HCT116 (cell line): ENCODE results near the gene LYSMD1. TPM values are rescaled to one million over a fixed set of nuclear protein-coding genes. Genes with fewer than 3 reads are reported as not detected.

ENCODE experiments used
- ATAC-seq: fragments of 200-7000 bp; cut with Tn5 transposase; 2 replicates; pipeline ENCODE4 v1.9.1; 2020; ENCODE audit warnings: mild to moderate bottlenecking, moderate library complexity
- BruUV-seq: library from RNA; stranded (reverse); fragments of 400-500 nt; replicated peaks from 2 replicates; lab custom pipeline; 2021; lab: Mats Ljungman, UMichigan
- CTCF ChIA-PET: fragments of 300-600 bp; sonication (Branson Sonifier 250); formaldehyde crosslinking; loops from one replicate; lab custom pipeline; 2021; ENCODE audit warnings: antibody characterized with exemption; lab: Charles Lee
- POLR2A ChIA-PET: fragments of 300-600, 350-600 bp; sonication (Branson Sonifier 250); formaldehyde crosslinking; loops from one replicate; lab custom pipeline; 2021; ENCODE audit warnings: antibody characterized with exemption; lab: Charles Lee
- RAD21 ChIA-PET, 2 experiments: fragments of 300-600 bp; sonication (Branson Sonifier 250); formaldehyde crosslinking; loops; one replicate each; lab custom pipeline; 2023; ENCODE audit warnings: low total read pairs in 2 of 2; ENCODE audit not compliant: uncharacterized antibody in 2 of 2, unreplicated experiment in 2 of 2, low non-redundant PET in 1 of 2; lab: Charles Lee
- DNase-seq: peaks from one replicate; pipeline ENCODE4 v3.0.0-alpha.2; 2010; ENCODE audit warnings: low read depth, low spot score
- H2AFZ ChIP-seq: fragments of 200-600 bp; shearing (Covaris generic), sonication (generic); 2 replicates; pipeline ENCODE4 v1.6.1; 2017; ENCODE audit warnings: low read depth, mixed run types, mixed read lengths, antibody characterized with exemption, low read length; ENCODE audit not compliant: poor library complexity, severe bottlenecking
- H3K27ac ChIP-seq: 2 replicates; pipeline ENCODE4 v1.5.1; 2012; ENCODE audit warnings: low read depth, low read length
- H3K27me3 ChIP-seq: fragments of 200-600 bp; sonication (generic); 2 replicates; pipeline ENCODE4 v1.6.1; 2016; ENCODE audit warnings: mixed run types, low read length, mixed read lengths; ENCODE audit not compliant: insufficient read depth
- H3K36me3 ChIP-seq, 2 experiments: fragments of 200-500 bp in 1 of 2; fragments of 200-600 bp in 1 of 2; sonication (Bioruptor generic) in 1 of 2; sonication (generic) in 1 of 2; 2 replicates each; pipeline versions ENCODE4 v1.5.1 to v1.6.1; 2014 to 2016; ENCODE audit warnings: low read length in 2 of 2, inconsistent platforms in 1 of 2, mixed read lengths in 1 of 2, mixed run types in 1 of 2; ENCODE audit not compliant: insufficient read depth in 2 of 2, control insufficient read depth in 1 of 2
- H3K4me1 ChIP-seq, 2 experiments: fragments of 200-600 bp in 1 of 2; sonication (generic) in 1 of 2; 2 replicates each; pipeline versions ENCODE4 v1.5.1 to v1.6.1; 2012 to 2017; ENCODE audit warnings: low read length in 2 of 2, inconsistent platforms in 1 of 2, mild to moderate bottlenecking in 1 of 2, mixed read lengths in 1 of 2, mixed run types in 1 of 2, moderate library complexity in 1 of 2; ENCODE audit not compliant: insufficient read depth in 2 of 2, control insufficient read depth in 1 of 2
- H3K4me2 ChIP-seq: fragments of 200-600 bp; sonication (generic); 2 replicates; pipeline ENCODE4 v1.6.1; 2017; ENCODE audit warnings: mixed run types, low read length, mixed read lengths
- H3K4me3 ChIP-seq, 2 experiments: fragments of 200-600 bp in 1 of 2; sonication (generic) in 1 of 2; replicated peaks in 1 of 2; 2 replicates each; pipeline ENCODE4 v1.5.1; 2011 to 2016; ENCODE audit warnings: low read length in 2 of 2, control low read depth in 1 of 2, low read depth in 1 of 2, mild to moderate bottlenecking in 1 of 2, mixed read lengths in 1 of 2, mixed run types in 1 of 2
- H3K79me2 ChIP-seq: fragments of 200-600 bp; sonication (generic); 2 replicates; pipeline ENCODE4 v1.6.1; 2017; ENCODE audit warnings: mild to moderate bottlenecking, mixed run types, low read length, moderate library complexity, mixed read lengths; ENCODE audit not compliant: insufficient read depth
- H3K9ac ChIP-seq: fragments of 200-600 bp; sonication (generic); 2 replicates; pipeline ENCODE4 v1.6.1; 2016; ENCODE audit warnings: low read length, mixed read lengths
- H3K9me2 ChIP-seq: fragments of 200-600 bp; sonication (generic), shearing (Covaris generic); 2 replicates; pipeline ENCODE4 v1.6.1; 2017; ENCODE audit warnings: mixed run types, mild to moderate bottlenecking, moderate library complexity; ENCODE audit not compliant: insufficient read depth
- H3K9me3 ChIP-seq, 2 experiments: fragments of 200-500 bp in 1 of 2; fragments of 200-600 bp in 1 of 2; sonication (Bioruptor generic) in 1 of 2; sonication (generic) in 1 of 2; 2 replicates each; pipeline ENCODE4 v1.6.1; 2014 to 2017; ENCODE audit warnings: low read length in 2 of 2, mixed read lengths in 2 of 2, inconsistent platforms in 1 of 2, low read depth in 1 of 2, mild to moderate bottlenecking in 1 of 2, mixed run types in 1 of 2, moderate library complexity in 1 of 2; ENCODE audit not compliant: control insufficient read depth in 1 of 2, insufficient read depth in 1 of 2
- H4K20me1 ChIP-seq: fragments of 200-600 bp; sonication (generic), shearing (Covaris generic); 2 replicates; pipeline ENCODE4 v1.6.1; 2017; ENCODE audit warnings: mixed run types, mild to moderate bottlenecking, moderate library complexity; ENCODE audit not compliant: insufficient read depth
- CBX3 ChIP-seq: IDR thresholded peaks from 2 replicates; pipeline ENCODE4 v1.6.1; 2012; ENCODE audit warnings: low read depth
- CEBPB ChIP-seq: IDR thresholded peaks from 2 replicates; pipeline ENCODE4 v1.6.1; 2012; ENCODE audit warnings: low read depth
- EGR1 ChIP-seq: IDR thresholded peaks from 2 replicates; pipeline ENCODE4 v1.6.1; 2012; ENCODE audit warnings: low read depth
- ELF1 ChIP-seq: IDR thresholded peaks from 2 replicates; pipeline ENCODE4 v1.6.1; 2012; ENCODE audit warnings: low read depth, borderline replicate concordance
- EZH2 ChIP-seq: fragments of 200-600 bp; sonication (generic); IDR thresholded peaks from 2 replicates; pipeline ENCODE4 v1.6.1; 2017; ENCODE audit warnings: antibody characterized with exemption, mixed run types
- EZH2phosphoT487 ChIP-seq: fragments of 200-600 bp; IDR thresholded peaks from 2 replicates; pipeline ENCODE4 v1.6.1; 2018; ENCODE audit warnings: antibody characterized with exemption, borderline replicate concordance
- POLR2A ChIP-seq: IDR thresholded peaks from 2 replicates; pipeline ENCODE4 v1.7.0; 2011; ENCODE audit warnings: borderline replicate concordance; ENCODE audit not compliant: insufficient read depth, insufficient read length; ENCODE audit errors: extremely low read depth
- POLR2AphosphoS5 ChIP-seq: IDR thresholded peaks from 2 replicates; pipeline ENCODE4 v1.6.1; 2011; ENCODE audit warnings: mild to moderate bottlenecking, low read depth, low read length, moderate library complexity
- RAD21 ChIP-seq: IDR thresholded peaks from 2 replicates; pipeline ENCODE4 v1.6.1; 2012; ENCODE audit warnings: low read depth, mild to moderate bottlenecking
- SRF ChIP-seq: IDR thresholded peaks from 2 replicates; pipeline ENCODE4 v1.6.1; 2012; ENCODE audit warnings: low read depth
- TCF7L2 ChIP-seq: IDR thresholded peaks from 2 replicates; pipeline ENCODE4 v1.7.0; 2011; ENCODE audit warnings: borderline replicate concordance, inconsistent platforms; ENCODE audit not compliant: insufficient read depth, insufficient read length; ENCODE audit errors: extremely low read depth
- ZFX ChIP-seq: fragments of 450-650 bp; IDR thresholded peaks from 2 replicates; pipeline ENCODE4 v1.6.1; 2017
- ZNF274 ChIP-seq: fragments of 200-500 bp; sonication (Bioruptor generic); IDR thresholded peaks from 2 replicates; pipeline ENCODE4 v1.6.1; 2014; ENCODE audit warnings: mild to moderate bottlenecking, low read depth, low read length, inconsistent platforms
- intact Hi-C: fragments of 100-400 bp; cut with micrococcal nuclease; formaldehyde crosslinking; loops from 2 replicates; pipeline ENCODE4 v1.10.0; 2022
- total RNA-seq: library from RNA; stranded (reverse); gene quantifications from one replicate; pipeline ENCODE4 v1.2.1, GENCODE V29; 2021; ENCODE audit not compliant: unreplicated experiment
- TF ChIP-seq, protein P1 (sequence below): IDR thresholded peaks from 2 replicates; pipeline ENCODE4 v1.6.1; 2012; ENCODE audit warnings: low read depth
- TF ChIP-seq, protein P2 (sequence below): IDR thresholded peaks from 2 replicates; pipeline ENCODE4 v1.6.1; 2012
- TF ChIP-seq, protein P3 (sequence below): IDR thresholded peaks from 2 replicates; pipeline ENCODE4 v1.6.1; 2011; ENCODE audit warnings: mild to moderate bottlenecking, low read length, moderate library complexity; ENCODE audit not compliant: insufficient replicate concordance; ENCODE audit errors: extremely low read depth
- TF ChIP-seq, protein P4 (sequence below): IDR thresholded peaks from 2 replicates; pipeline ENCODE4 v1.6.1; 2012
- TF ChIP-seq, protein P5 (sequence below), 3 experiments: fragments of 200-600 bp in 1 of 3; sonication (generic) in 1 of 3; IDR thresholded peaks in 2 of 3; conservative IDR thresholded peaks in 1 of 3; 2 replicates each; pipeline ENCODE4 v1.5.1; 2012 to 2017; ENCODE audit warnings: low read depth in 2 of 3, low read length in 2 of 3, antibody characterized with exemption in 1 of 3, borderline replicate concordance in 1 of 3, control low read depth in 1 of 3, mild to moderate bottlenecking in 1 of 3, mixed read lengths in 1 of 3, mixed run types in 1 of 3, moderate library complexity in 1 of 3; ENCODE audit not compliant: insufficient read depth in 1 of 3

Gene LYSMD1
- total RNA-seq, 1 experiment from 2014 or later = 5.0 TPM

DNA sequence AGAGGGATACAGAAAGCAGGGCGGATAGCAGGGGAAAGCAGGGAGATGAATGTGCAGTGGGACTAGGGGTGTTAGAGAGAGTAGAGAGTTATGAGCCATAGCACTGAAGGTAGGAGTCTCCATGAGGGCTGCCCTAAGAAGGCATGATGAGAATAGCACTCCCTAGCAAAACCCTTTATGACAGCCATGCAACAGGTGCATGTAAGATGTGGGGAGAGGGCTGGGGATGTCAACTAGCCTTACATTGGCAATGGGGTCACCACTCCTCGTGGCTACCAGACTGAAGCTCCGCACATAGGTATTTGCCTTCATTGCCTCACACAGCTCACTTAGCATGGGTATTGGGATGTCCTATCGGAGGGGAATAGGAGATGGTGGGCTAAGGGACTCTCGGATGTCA lies 5.5 kb upstream of the LYSMD1 start:
- TF ChIP-seq TCF7L2 (no peak), CEBPB (no peak), ELF1 (no peak), ZFX (no peak), EGR1 (no peak), ZNF274 (no peak), EZH2 (no peak), CBX3 (no peak), EZH2phosphoT487 (no peak), SRF (no peak), POLR2A (no peak), RAD21 (no peak), POLR2AphosphoS5 (no peak)
- TF ChIP-seq, protein P1, sequence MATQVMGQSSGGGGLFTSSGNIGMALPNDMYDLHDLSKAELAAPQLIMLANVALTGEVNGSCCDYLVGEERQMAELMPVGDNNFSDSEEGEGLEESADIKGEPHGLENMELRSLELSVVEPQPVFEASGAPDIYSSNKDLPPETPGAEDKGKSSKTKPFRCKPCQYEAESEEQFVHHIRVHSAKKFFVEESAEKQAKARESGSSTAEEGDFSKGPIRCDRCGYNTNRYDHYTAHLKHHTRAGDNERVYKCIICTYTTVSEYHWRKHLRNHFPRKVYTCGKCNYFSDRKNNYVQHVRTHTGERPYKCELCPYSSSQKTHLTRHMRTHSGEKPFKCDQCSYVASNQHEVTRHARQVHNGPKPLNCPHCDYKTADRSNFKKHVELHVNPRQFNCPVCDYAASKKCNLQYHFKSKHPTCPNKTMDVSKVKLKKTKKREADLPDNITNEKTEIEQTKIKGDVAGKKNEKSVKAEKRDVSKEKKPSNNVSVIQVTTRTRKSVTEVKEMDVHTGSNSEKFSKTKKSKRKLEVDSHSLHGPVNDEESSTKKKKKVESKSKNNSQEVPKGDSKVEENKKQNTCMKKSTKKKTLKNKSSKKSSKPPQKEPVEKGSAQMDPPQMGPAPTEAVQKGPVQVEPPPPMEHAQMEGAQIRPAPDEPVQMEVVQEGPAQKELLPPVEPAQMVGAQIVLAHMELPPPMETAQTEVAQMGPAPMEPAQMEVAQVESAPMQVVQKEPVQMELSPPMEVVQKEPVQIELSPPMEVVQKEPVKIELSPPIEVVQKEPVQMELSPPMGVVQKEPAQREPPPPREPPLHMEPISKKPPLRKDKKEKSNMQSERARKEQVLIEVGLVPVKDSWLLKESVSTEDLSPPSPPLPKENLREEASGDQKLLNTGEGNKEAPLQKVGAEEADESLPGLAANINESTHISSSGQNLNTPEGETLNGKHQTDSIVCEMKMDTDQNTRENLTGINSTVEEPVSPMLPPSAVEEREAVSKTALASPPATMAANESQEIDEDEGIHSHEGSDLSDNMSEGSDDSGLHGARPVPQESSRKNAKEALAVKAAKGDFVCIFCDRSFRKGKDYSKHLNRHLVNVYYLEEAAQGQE = no peak
- TF ChIP-seq, protein P2, sequence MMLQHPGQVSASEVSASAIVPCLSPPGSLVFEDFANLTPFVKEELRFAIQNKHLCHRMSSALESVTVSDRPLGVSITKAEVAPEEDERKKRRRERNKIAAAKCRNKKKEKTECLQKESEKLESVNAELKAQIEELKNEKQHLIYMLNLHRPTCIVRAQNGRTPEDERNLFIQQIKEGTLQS = no peak
- TF ChIP-seq, protein P3, sequence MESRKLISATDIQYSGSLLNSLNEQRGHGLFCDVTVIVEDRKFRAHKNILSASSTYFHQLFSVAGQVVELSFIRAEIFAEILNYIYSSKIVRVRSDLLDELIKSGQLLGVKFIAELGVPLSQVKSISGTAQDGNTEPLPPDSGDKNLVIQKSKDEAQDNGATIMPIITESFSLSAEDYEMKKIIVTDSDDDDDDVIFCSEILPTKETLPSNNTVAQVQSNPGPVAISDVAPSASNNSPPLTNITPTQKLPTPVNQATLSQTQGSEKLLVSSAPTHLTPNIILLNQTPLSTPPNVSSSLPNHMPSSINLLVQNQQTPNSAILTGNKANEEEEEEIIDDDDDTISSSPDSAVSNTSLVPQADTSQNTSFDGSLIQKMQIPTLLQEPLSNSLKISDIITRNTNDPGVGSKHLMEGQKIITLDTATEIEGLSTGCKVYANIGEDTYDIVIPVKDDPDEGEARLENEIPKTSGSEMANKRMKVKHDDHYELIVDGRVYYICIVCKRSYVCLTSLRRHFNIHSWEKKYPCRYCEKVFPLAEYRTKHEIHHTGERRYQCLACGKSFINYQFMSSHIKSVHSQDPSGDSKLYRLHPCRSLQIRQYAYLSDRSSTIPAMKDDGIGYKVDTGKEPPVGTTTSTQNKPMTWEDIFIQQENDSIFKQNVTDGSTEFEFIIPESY = no peak
- TF ChIP-seq, protein P4, sequence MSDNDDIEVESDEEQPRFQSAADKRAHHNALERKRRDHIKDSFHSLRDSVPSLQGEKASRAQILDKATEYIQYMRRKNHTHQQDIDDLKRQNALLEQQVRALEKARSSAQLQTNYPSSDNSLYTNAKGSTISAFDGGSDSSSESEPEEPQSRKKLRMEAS = no peak
- TF ChIP-seq, protein P5, sequence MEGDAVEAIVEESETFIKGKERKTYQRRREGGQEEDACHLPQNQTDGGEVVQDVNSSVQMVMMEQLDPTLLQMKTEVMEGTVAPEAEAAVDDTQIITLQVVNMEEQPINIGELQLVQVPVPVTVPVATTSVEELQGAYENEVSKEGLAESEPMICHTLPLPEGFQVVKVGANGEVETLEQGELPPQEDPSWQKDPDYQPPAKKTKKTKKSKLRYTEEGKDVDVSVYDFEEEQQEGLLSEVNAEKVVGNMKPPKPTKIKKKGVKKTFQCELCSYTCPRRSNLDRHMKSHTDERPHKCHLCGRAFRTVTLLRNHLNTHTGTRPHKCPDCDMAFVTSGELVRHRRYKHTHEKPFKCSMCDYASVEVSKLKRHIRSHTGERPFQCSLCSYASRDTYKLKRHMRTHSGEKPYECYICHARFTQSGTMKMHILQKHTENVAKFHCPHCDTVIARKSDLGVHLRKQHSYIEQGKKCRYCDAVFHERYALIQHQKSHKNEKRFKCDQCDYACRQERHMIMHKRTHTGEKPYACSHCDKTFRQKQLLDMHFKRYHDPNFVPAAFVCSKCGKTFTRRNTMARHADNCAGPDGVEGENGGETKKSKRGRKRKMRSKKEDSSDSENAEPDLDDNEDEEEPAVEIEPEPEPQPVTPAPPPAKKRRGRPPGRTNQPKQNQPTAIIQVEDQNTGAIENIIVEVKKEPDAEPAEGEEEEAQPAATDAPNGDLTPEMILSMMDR (IDR thresholded peaks at IDR 0.05 in 2 of 3, conservative IDR thresholded peaks at IDR 0.05 in 1 of 3; ENCODE audit: borderline replicate concordance in 1 of 3, insufficient read depth in 1 of 3, low read depth in 2 of 3, low read length in 2 of 3) = no peak
- CTCF ChIA-PET = interaction anchor here (1.5 kb wide), 1 partner anchor 71 kb away, joined by 4 read pairs; no protein-coding TSS in a partner anchor
- no TSS peak for BruUV-seq
- no peak overlapping the region for H3K9ac ChIP-seq
- no peak for ATAC-seq
- no peaks in the 10 kb centered on the region for H4K20me1 ChIP-seq
- H3K4me3 ChIP-seq = no peak overlapping the region
- no peak for DNase-seq
- intact Hi-C loops = no loop called here
- peaks cover 12% of the 10 kb centered on the region; the same call in 1 of the 2 replicates for H3K79me2 ChIP-seq
- no peak overlapping the region for H3K27ac ChIP-seq
- no peaks in the 10 kb centered on the region for H3K9me2 ChIP-seq
- no peak overlapping the region for H3K4me2 ChIP-seq
- H3K27me3 ChIP-seq = no peaks in the 10 kb centered on the region
- POLR2A ChIA-PET = no interaction called here
- no peak overlapping the region for H2AFZ ChIP-seq
- peaks cover 7 to 8% of the 10 kb centered on the region in 2 experiments for H3K4me1 ChIP-seq
- RAD21 ChIA-PET = no interaction called here
- peaks cover 5 to 12% of the 10 kb centered on the region in 2 experiments; a peak in 3 of 4 replicates for H3K36me3 ChIP-seq
- no peaks in the 10 kb centered on the region for H3K9me3 ChIP-seq
